B cell (primary cell): Measurements from ENCODE around the gene PRRG1. TPM values are rescaled to one million over a fixed set of nuclear protein-coding genes. Genes with fewer than 3 reads are reported as not detected.

Experiments
- ATAC-seq: fragments of 200-7000 bp; cut with Tn5 transposase; one replicate; pipeline ENCODE4 v1.10.0; 2021; ENCODE audit warnings: low read depth, mild to moderate bottlenecking, moderate number of reproducible peaks, moderate library complexity
- CTCF ChIA-PET: fragments of 350-600 bp; sonication (Branson Sonifier 250); formaldehyde crosslinking; loops from one replicate; lab custom pipeline; 2021; ENCODE audit warnings: antibody characterized with exemption, inconsistent platforms; lab: Charles Lee
- POLR2A ChIA-PET: fragments of 350-600 bp; sonication (Branson Sonifier 250); formaldehyde crosslinking; loops from one replicate; lab custom pipeline; 2021; ENCODE audit warnings: antibody characterized with exemption; lab: Charles Lee
- DNase-seq: peaks from one replicate; pipeline ENCODE4 v3.0.0; 2013
- H2AFZ ChIP-seq: 2 replicates; pipeline ENCODE4 v1.6.1; 2012; ENCODE audit warnings: mild to moderate bottlenecking, low read depth, low read length; ENCODE audit not compliant: insufficient read depth, poor library complexity, severe bottlenecking
- H3K27ac ChIP-seq, 2 donors: 1 replicate in 1 of 2; 2 replicates in 1 of 2; pipeline ENCODE4 v1.5.1; 2012 to 2013; ENCODE audit warnings: low read length in 2 of 2, mild to moderate bottlenecking in 2 of 2, moderate library complexity in 1 of 2
- H3K27me3 ChIP-seq, 4 experiments: fragments of 200-600 bp in 1 of 4; sonication (generic) in 1 of 4; replicated peaks in 1 of 4; 1 replicate in 2 of 4; 2 replicates in 2 of 4; pipeline versions ENCODE4 v1.6.1 to v1.7.0; 2013 to 2016; ENCODE audit warnings: low read length in 3 of 4, mild to moderate bottlenecking in 2 of 4, mixed read lengths in 1 of 4, moderate library complexity in 1 of 4; ENCODE audit not compliant: insufficient read depth in 4 of 4, control insufficient read depth in 3 of 4; ENCODE audit errors: control extremely low read depth in 1 of 4
- H3K36me3 ChIP-seq, 2 experiments: replicated peaks in 1 of 2; 1 replicate in 1 of 2; 2 replicates in 1 of 2; pipeline versions ENCODE4 v1.6.1 to v1.7.1; 2013; ENCODE audit warnings: low read length in 1 of 2; ENCODE audit not compliant: insufficient read depth in 2 of 2, control insufficient read depth in 1 of 2; ENCODE audit errors: control extremely low read depth in 1 of 2, extremely low read depth in 1 of 2
- H3K4me1 ChIP-seq, 2 donors: fragments of 200-600 bp in 1 of 2; sonication (generic) in 1 of 2; 1 replicate in 1 of 2; 2 replicates in 1 of 2; pipeline versions ENCODE4 v1.5.1 to v1.6.1; 2013 to 2017; ENCODE audit warnings: low read length in 2 of 2; ENCODE audit not compliant: control insufficient read depth in 2 of 2, insufficient read depth in 2 of 2
- H3K4me2 ChIP-seq: replicated peaks from 2 replicates; pipeline ENCODE3; 2012; ENCODE audit warnings: mild to moderate bottlenecking, low read depth, low read length; ENCODE audit not compliant: poor library complexity, severe bottlenecking
- H3K4me3 ChIP-seq, 5 experiments: fragments of 200-600 bp in 1 of 5; sonication (generic) in 1 of 5; 1 replicate in 3 of 5; 2 replicates in 2 of 5; pipeline versions ENCODE4 v1.5.1 to v1.7.0; 2011 to 2016; ENCODE audit warnings: low read length in 4 of 5, mild to moderate bottlenecking in 4 of 5, low read depth in 2 of 5, control low read depth in 1 of 5, moderate library complexity in 1 of 5; ENCODE audit not compliant: insufficient read depth in 1 of 5; ENCODE audit errors: control extremely low read depth in 1 of 5, extremely low read depth in 1 of 5
- H3K79me2 ChIP-seq: fragments of 200-600 bp; sonication (generic); one replicate; pipeline ENCODE4 v1.6.0; 2016; ENCODE audit warnings: low read length; ENCODE audit not compliant: control insufficient read depth, insufficient read depth
- H3K9ac ChIP-seq: fragments of 200-600 bp; sonication (generic); 2 replicates; pipeline ENCODE4 v1.6.1; 2017; ENCODE audit warnings: mild to moderate bottlenecking, low read length, moderate library complexity
- H3K9me3 ChIP-seq, 3 donors: one replicate each; pipeline versions ENCODE4 v1.6.1 to v1.7.1; 2013; ENCODE audit warnings: low read length in 2 of 3; ENCODE audit not compliant: control insufficient read depth in 2 of 3, insufficient read depth in 1 of 3; ENCODE audit errors: control extremely low read depth in 1 of 3
- H4K20me1 ChIP-seq: 2 replicates; pipeline ENCODE4 v1.6.0; 2012; ENCODE audit warnings: mild to moderate bottlenecking, low read length; ENCODE audit not compliant: insufficient read depth, control insufficient read depth, poor library complexity, severe bottlenecking
- H3K27ac Mint-ChIP-seq: one replicate; pipeline ENCODE4 v1.8.0; 2021; ENCODE audit warnings: mixed read lengths
- H3K27me3 Mint-ChIP-seq: one replicate; pipeline ENCODE4 v1.8.0; 2021; ENCODE audit warnings: mixed read lengths
- H3K4me1 Mint-ChIP-seq: one replicate; pipeline ENCODE4 v1.8.0; 2021; ENCODE audit warnings: mixed read lengths
- H3K4me3 Mint-ChIP-seq: one replicate; pipeline ENCODE4 v1.8.0; 2021; ENCODE audit warnings: mixed read lengths
- H3K9me3 Mint-ChIP-seq: one replicate; pipeline ENCODE4 v1.8.0; 2022; ENCODE audit warnings: mixed read lengths; ENCODE audit not compliant: insufficient read depth
- EZH2 ChIP-seq: IDR thresholded peaks from 2 replicates; pipeline ENCODE4 v1.6.1; 2012; ENCODE audit warnings: borderline replicate concordance, low read depth, mild to moderate bottlenecking, moderate library complexity, low read length; ENCODE audit not compliant: insufficient read depth, poor library complexity, severe bottlenecking
- WGBS: methylation state at CpG from one replicate; pipeline ENCODE4 v1.1.5; 2013; ENCODE audit warnings: missing lambda C conversion rate; ENCODE audit not compliant: insufficient coverage; 5-methylcytosine and 5-hydroxymethylcytosine counted together
- intact Hi-C: fragments of 100-400 bp; cut with micrococcal nuclease; formaldehyde crosslinking; loops from one replicate; pipeline ENCODE4 v1.10.0; 2022
- polyA plus RNA-seq: library from polyadenylated mRNA; depleted of rRNA; stranded (reverse); fragments of >200 nt; gene quantifications from 2 replicates; pipeline ENCODE4 v1.2.3, GENCODE V29; 2012
- total RNA-seq, 2 donors: library from RNA; stranded (reverse); fragments of 120-200 nt in 1 of 2; gene quantifications; 1 replicate in 1 of 2; 2 replicates in 1 of 2; pipeline versions ENCODE4 v1.2.3 to v1.2.4, GENCODE V29; 2013 to 2022
- TF ChIP-seq, protein P1 (sequence below): fragments of 200-600 bp; IDR thresholded peaks from one replicate; pipeline ENCODE4 v1.8.0; 2022; ENCODE audit warnings: antibody characterized with exemption, mild to moderate bottlenecking

The PRRG1 gene
- total and polyA plus RNA-seq, 2 donors (not counting 1 experiment from before 2014, with no cell fraction given): not detected

DNA sequence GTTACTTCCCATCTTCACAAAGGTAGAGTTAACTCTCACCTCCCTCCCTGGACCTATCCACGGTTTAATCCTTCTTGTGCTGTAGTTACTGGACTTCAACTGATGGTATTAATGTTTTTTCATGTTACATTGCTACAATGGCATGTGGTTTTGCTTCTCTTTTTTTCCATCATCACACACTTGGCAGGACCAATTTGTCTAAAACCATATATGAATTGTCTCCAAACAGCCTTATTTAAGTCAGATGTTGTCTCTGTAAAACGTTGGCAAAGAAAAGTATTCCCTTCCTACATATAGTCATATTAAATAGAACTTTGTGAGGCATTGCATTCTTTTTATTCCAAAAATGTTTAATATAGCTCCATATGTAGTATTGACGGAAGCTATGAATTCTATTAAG, 15.5 kb downstream of the PRRG1 start:
- Mint-ChIP-seq H3K27ac (no peak overlapping the region), H3K9me3 (no peaks in the 10 kb centered on the region), H3K4me1 (no peaks in the 10 kb centered on the region), H3K27me3 (no peaks in the 10 kb centered on the region), H3K4me3 (no peak overlapping the region)
- CTCF ChIA-PET: no interaction called here
- Histone ChIP-seq H2AFZ (no peak overlapping the region), H3K4me2 (no peak overlapping the region), H3K9me3 (no peaks in the 10 kb centered on the region), H3K36me3 (no peaks in the 10 kb centered on the region), H3K4me1 (no peaks in the 10 kb centered on the region), H3K4me3 (no peak overlapping the region), H3K27me3 (no peaks in the 10 kb centered on the region), H4K20me1 (no peaks in the 10 kb centered on the region), H3K79me2 (no peaks in the 10 kb centered on the region), H3K9ac (no peak overlapping the region), H3K27ac (no peak overlapping the region)
- no peak for TF ChIP-seq EZH2
- TF ChIP-seq, protein P1, sequence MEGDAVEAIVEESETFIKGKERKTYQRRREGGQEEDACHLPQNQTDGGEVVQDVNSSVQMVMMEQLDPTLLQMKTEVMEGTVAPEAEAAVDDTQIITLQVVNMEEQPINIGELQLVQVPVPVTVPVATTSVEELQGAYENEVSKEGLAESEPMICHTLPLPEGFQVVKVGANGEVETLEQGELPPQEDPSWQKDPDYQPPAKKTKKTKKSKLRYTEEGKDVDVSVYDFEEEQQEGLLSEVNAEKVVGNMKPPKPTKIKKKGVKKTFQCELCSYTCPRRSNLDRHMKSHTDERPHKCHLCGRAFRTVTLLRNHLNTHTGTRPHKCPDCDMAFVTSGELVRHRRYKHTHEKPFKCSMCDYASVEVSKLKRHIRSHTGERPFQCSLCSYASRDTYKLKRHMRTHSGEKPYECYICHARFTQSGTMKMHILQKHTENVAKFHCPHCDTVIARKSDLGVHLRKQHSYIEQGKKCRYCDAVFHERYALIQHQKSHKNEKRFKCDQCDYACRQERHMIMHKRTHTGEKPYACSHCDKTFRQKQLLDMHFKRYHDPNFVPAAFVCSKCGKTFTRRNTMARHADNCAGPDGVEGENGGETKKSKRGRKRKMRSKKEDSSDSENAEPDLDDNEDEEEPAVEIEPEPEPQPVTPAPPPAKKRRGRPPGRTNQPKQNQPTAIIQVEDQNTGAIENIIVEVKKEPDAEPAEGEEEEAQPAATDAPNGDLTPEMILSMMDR: no peak
- no peak for ATAC-seq
- POLR2A ChIA-PET: no interaction called here
- DNase-seq: no peak
- intact Hi-C loops: no loop called here
- WGBS: no CpG with 5 or more reads among the region's 3 CpGs

DNA sequence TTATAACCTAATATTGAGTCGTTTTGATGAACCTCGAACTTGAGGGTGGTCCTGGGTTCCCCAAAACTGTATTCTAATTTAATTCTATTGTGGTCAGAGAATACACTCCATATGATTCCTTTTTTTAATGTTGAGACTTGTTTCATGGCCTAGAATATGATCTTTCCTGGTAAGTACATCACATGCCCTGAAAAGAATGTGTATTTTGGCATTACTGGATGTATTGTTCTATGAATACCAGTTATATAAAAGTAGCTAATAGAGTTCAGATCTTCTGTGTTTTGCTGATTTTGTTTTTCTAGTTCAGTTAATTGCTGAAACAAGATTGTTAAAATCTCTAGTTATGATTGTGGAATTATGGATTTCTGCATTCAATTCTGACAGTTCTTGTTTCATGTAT, 18.8 kb downstream of the PRRG1 start:
- Histone ChIP-seq H3K4me2 (no peak overlapping the region), H3K27me3 (no peaks in the 10 kb centered on the region), H3K9ac (no peak overlapping the region), H3K27ac (no peak overlapping the region), H3K4me1 (no peaks in the 10 kb centered on the region), H2AFZ (no peak overlapping the region), H4K20me1 (no peaks in the 10 kb centered on the region), H3K36me3 (no peaks in the 10 kb centered on the region), H3K9me3 (no peaks in the 10 kb centered on the region), H3K79me2 (no peaks in the 10 kb centered on the region), H3K4me3 (no peak overlapping the region)
- no peak overlapping the region for H3K4me3 Mint-ChIP-seq
- WGBS: no CpG with 5 or more reads among the region's 2 CpGs
- intact Hi-C loops: no loop called here
- ATAC-seq (no peak), DNase-seq (no peak)
- H3K27me3 Mint-ChIP-seq: no peaks in the 10 kb centered on the region
- CTCF ChIA-PET: no interaction called here
- no peak overlapping the region for H3K27ac Mint-ChIP-seq
- no peaks in the 10 kb centered on the region for H3K4me1 Mint-ChIP-seq
- TF ChIP-seq EZH2: no peak
- TF ChIP-seq, protein P1: no peak
- POLR2A ChIA-PET: no interaction called here
- no peaks in the 10 kb centered on the region for H3K9me3 Mint-ChIP-seq
